Ovary (tissue), 3 donors: Measurements from ENCODE around the gene PRDX2.

ENCODE experiments used
- CTCF ChIP-seq, 3 donors: fragments of 450-650 bp in 2 of 3; fragments of 200-600 bp in 1 of 3; IDR thresholded peaks; one replicate each; pipeline versions ENCODE4 v1.5.1 to v1.8.0; 2016 to 2022; ENCODE audit warnings: antibody characterized with exemption in 3 of 3, mild to moderate bottlenecking in 1 of 3
- EP300 ChIP-seq: sonication (generic); formaldehyde crosslinking; IDR thresholded peaks from one replicate; pipeline ENCODE4 v1.6.1; 2017; ENCODE audit warnings: antibody characterized with exemption
- POLR2A ChIP-seq: fragments of 450-650 bp; IDR thresholded peaks from one replicate; pipeline ENCODE4 v1.6.1; 2017; ENCODE audit warnings: antibody characterized with exemption, mild to moderate bottlenecking, moderate library complexity
- donor health status: DM: no; HTN: no; CAD: no.

- TF ChIP-seq CTCF (IDR thresholded peaks at IDR 0.05) (no peak), POLR2A (no peak), EP300 (no peak)
These were observed 45.3 kb downstream of the PRDX2 start for GRCh38 chr19:12756150-12756883.
